SW 1271 (cell line): Measurements from ENCODE around the gene STK11.
"Not testable (repeated sequence)": the region's sequence is repeated elsewhere in the genome, so short reads cannot be mapped to it uniquely, and the experiment has no call there.

Source experiments
- DNase-seq, 2 experiments: peaks; one replicate each; lab custom pipeline; 2025; lab: John Stamatoyannopoulos, UW

STK11 gene

DNA sequence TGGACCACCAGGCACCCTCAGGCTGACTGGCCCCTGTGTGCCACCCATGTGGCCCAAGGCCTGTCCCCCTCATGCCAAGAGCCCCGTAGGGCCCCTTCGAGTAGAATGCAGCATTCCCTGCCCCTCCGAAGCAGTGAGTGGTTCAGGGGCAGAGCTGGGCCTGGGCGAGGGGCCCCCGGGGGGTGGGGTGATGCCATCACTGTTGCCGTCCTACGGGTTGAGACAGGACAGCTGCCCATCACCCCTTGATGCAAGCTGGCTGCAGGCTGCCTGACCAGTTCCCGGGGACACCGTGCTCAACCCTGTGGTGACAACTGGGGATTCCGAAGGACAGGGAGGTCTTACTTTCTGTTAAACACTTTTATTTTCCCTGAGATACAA lies 36.2 kb upstream of the STK11 start:
- DNase-seq: no peak

DNA sequence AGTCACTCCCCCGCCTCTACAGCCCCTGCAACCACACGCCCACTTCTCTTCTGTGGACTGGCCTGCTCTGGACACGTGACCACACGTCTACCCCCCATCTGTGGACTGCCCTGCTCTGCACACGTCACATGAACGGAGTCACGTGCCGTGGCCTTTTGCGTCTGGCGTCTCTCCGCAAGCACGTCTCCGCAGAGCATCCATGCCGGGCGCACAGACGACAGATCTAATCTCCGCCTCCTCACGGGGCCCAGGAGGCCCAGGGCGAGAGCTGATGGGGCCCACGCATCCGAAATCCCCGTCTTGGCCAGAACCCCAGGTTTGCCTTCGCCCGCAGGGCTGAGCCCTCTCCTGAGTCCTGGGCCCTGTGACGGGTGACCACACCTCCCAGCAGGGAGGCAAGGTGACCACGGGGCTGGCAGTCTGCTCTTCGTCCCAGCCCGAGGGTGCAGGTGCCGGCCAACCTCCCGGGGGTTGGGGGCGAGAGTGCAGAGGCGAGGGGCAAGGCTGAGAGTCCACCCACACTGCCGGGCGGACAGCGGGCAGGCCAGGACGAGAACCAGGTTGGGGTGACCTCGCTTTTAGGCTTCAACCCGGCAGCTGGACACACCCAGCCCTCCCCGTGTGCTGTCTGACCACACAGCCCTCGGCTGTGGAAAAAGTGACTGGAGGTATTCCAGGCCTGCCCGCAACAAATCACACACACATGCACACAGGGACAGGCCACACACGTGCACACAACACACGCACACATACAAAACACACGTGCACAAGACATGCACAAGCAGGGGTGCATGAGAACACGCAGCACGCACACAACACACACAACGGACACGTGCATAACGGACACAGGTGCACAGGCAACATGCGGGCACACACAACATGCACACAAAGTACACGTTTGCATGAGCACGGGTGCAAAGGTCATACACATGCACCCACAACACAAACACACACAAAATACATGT lies 35.4 kb upstream of the STK11 start:
- peak; percentile 39 to 54 for DNase-seq

DNA sequence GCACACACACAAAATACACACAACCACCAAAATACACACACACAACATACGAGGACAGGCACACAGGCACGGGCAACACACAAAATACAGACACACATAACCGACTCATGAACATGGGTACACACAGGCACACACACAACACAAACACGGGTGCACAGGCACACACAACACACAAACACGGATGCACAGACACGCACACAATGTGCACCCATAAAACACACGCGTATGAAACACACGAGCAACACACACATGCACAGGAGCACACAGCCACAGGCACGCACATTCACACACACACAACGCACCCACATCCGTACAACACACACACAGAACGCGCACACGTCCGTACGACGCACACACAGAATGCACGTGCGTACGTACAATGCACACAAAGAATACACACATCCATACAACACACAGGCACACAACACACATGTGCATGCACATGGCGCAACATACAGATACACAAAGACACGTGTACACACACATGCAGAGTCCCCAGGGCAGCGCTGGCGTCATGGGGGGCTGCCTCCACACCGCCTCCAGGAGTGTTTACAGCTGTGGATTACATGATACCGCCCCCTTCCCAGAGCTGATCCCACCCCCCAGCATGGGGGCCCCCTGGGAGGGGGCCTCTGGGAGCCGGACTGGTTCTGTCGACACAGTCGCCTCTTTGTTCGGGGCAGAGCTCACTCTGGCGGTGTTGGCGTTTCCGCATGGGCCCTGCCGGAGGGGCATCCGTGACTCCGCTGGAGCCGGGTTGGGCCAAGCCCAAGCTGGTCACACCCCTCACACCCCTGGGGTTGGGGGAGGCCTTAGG lies 34.4 kb upstream of the STK11 start:
- no peak for DNase-seq

DNA sequence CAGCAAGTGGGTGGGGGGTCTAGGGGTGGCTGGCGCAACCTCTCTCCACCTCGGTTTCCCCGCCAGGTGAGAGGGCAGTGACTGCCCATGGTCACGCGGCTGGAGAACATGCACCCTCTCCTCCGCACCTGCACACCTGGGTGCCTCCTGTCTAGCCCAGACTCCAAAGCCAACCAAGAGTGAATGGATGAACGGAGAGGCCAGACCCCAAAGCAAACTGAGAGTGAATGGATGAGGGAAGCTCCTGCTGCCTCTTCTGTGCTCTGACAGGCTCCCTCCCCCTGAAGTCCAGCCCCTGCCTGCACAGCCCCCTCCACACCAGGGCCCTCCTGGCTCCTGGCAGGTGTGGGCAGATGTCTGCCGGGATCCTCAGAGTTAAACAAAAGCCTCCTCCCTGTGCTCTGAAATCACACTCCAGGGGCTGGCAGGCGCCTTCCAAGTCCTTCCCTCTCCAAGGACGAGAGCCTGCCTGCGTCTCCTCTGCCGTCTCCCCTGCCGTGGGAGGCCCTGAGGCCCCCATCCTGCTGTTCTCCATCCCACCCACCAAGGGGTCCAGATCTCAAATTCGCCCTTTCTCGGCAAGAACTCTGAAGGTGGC lies 33.7 kb upstream of the STK11 start:
- no peak for DNase-seq

DNA sequence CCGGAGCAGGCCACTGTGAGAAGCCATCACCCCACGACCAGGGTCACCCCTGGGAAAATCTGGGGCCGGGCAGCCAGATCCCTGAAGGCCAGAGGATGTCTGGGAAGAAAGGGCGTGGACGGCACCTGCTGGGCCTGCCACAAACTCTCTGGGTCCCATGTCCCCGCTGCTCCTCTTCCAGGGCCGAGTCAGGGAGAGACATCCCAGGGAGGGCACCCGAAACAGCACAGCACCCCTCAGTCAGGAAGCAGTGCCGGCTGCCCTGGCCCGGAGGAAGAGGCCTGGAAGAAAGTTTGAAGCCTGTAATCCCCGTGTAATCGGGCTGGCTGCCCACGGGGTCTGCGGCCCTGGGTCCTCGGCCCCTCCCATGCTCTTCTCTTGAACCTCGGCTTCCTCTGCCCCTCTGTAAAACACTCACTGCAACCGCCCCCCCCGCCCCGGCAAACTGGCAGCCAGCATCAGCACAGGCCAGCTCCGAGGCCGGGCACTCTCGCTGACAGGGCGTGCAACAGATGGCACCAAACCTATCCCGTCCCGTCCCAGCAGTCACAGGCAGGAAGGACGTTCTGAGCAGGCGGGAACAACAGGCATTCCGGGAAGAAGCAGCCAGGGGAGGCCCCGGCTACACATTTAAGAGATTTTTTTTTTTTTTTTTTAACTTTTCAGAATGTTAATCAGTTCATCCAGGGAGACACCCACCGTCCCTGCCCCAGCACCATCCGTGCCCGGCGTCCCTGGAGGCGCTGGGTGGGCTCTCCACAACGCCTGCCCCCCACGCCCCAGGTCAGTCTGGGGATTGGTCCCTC lies 33.0 kb upstream of the STK11 start:
- DNase-seq: peak in 1 of 2 experiments; percentile 69

DNA sequence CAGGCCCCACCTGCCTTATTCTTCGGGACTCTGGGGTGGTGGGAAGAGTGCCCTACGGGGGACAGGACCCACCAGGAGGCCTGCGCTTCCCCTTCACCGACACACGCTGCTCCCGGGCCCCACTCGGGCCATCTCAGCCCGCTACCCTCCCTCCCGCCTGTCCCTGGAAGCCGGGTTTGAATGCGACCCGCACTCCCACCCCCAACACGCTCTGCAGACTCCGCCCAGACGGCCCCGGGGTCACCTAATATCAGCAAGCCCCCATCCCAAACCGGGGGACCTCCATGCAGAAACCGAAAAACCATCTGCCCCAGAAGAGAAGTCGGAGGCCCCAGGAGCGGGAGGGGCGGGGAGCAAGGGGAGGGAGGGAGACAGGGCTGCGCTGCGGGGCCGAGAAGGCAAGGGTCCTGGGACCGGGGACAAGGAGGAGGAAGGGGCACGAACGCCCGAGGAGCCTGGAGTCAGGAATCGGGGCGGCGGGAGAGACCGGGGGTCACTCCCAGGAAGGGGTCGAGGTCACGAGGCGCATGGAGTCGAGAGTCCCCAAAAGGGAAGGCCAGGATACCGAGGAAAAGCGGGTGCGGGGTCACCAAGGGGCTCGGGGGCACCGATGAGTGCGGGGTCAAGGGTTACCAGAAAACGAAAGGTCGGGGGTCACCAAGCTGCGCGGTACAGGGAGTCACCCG lies 32.3 kb upstream of the STK11 start:
- DNase-seq: no peak

DNA sequence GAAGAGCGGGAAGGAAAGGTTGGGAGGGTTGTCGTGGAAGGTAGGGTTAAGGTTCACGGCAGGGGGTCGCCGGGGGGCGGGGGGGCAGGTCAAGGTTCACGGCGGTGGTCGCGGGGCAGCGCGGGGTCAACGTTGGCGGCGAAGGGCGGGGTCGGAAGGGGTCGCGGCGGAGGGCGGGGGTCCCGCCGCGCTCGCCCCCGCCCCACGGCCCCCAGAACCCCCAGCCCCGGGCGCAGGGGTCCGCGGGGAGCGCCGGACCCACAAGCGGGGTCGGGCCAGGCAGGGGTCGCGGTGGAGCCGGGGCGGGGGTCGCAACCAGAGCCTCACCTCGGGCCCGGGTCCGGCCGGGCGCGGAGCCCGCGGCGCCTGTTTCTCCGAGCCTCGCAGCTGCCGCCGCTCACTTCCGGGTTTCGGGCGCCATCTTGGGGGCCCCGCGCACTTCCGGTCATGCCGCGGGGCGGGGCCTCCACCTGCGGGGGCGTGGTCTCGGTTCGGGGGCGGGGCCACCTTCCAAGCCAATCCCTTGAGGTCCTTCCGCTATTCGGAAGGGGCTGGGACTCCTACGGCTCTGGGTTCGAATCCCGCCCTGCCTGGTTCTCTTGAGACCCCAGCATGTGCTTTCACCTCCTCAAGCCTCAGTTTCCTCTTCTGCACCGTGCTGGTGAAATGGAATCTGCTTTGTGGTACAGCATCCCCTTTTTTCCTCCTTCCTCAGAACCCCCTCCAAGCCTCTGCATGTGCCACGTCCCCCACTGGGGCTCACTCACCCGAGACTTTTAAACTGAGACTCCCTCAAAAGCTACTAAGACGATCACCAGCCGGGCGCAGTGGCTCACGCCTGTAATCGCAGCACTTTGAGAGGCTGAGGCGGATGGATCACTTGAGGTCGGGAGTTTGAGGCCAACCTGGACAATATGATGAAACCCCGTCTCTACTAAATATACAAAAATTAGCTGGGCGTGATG lies 31.5 kb upstream of the STK11 start, which contains the start of gene SBNO2:
Gene SBNO2 (minus strand): TSS at position 424 of the 965 bp plus-strand sequence. CDS start 19,992 bp downstream, outside the sequence.
- peak; percentile 46 to 70 for DNase-seq

DNA sequence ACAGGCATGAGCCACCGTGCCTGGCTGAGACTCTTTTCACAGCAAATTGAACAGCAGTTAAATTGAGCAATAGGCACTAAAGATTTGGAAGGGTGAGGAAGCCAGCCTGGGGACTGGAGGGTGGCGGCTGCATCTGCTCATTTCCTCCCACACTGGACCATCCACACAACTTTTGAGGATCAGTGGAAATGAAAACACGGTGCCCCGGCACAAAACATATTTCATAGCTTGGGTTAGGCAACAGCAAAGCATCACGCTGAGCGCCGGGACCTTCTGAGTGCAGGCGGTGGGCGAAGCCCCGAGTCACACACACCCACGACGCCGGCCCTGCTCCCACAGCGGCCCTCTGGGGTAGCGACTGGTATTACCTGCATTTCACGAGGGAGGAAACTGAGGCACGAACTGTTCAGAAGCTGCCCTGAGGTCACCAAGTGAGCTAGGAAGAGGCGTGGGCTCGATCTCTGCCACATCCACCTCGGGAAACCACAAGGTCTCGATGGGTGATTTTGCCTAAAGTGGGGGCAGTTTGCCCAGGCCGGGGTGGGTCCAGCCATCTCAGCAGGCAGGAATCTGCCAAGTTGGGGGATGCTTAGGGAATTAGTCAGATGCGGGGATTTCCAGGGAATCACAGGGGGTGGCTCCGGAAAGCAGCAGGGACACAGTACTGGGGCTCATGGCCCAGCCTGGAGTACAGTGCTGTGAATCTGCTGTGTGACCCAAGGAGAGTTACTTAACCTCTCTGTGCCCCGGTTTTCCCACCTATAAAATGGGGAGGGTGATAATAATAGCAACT lies 28.1 kb upstream of the STK11 start:
- peak; percentile 84 to 93 for DNase-seq

DNA sequence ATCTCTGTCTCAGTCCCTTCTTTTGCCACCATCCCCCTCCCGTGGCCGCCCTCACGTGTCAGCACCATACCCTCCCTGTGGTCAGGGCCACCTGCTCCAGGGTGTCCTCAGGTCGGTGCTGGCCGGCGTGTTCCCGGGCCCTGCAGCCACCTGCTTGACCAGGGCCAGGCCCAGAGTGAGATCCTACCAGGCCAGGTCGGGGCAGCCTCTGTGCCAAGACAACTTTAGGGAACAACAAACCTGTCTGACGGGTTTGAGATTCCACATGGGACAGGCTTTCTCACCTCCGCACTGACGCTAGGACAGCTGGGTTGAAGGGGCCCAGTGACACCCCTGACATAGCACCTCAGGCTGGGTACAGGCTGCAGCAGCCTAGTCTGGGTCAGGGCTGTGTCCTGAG lies 24.0 kb upstream of the STK11 start:
- no peak for DNase-seq

DNA sequence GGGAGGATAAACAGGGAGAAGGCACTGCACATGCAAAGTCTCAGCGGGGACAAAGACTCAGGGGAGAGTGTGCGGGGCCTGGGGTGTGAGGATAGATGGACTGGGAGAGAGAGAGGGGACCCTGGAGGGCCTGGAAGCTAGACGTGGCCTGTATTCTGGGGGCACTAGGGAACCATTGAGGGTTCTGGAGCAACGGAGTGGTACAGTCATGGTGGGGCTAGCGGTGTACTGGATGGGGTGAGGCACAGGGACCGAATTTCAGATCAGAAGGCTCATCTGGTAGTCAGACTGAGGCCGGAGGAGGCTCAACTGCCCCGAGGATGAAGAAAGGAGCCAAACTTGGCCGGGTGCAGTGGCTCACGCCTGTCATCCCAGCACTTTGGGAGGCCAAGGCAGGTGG lies 23.5 kb upstream of the STK11 start:
- no peak for DNase-seq

DNA sequence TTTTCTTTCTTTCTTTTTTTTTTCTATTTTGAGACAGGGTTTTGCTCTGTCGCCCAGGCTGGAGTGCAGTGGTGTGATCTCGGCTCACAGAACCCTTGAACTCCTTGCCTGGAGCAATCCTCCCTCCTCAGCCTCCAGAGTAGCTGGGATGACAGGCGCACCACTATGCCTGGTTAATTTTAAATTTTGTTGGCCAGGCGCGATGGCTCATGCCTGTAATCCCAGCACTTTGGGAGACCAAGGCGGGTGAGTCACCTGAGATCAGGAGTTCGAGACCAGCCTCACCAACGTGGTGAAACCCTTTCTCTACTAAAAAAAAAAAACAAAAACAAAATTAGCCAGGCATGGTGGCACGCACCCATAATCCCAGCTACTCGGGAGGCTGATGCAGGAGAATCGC lies 22.9 kb upstream of the STK11 start:
- no peak for DNase-seq

DNA sequence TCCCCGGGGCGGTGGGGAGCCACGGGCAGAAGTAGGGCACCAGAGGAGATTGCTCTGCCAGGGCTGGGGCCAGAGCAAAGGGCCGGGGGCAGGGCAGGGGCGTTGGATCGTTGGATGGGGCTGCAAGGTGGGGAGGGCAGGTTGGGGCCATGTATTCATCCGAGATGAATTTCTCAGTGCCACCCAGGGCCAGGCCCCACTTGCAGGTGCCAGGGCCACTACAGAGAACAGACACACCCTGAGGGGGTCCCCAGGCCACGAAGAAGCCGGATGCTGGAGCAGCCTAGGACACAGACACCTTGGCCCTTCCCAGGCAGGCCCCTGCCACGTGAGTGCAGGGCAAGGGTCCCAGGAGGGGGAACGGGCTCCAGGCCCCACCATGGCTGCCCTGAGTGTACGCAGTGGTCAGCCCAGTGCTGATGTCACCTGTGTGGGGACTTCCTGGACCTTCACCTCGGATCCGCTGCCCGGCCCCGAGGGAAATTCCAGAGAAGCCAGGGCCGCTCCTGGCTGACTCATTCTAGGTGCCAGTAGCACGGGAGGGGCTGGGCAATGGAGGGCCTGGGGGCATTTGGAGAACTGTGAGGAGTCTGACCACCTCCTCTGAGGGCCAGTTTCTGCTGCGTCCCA lies 21.9 kb upstream of the STK11 start:
- DNase-seq: peak; percentile 57 to 74

DNA sequence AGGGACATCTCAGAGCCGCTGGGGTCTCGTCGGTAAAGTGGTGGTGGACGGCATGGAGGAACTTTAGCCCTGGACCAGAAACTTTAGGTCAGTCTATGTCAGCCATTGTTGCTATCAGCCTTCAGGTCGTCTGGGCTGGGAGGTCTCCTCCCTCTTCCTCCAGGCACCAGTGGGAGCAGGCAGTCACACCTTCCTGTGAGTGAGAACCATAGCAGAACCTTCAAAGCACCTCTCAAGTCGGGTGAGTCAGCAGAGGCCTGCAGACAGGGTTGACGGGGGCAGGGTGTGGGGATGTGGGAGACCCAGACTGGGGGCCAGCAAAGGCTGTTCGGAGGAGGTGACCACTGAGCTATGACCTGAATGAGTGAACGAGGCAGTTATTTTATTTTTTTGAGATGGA lies 16.2 kb upstream of the STK11 start:
- DNase-seq: peak in 1 of 2 experiments; percentile 25

DNA sequence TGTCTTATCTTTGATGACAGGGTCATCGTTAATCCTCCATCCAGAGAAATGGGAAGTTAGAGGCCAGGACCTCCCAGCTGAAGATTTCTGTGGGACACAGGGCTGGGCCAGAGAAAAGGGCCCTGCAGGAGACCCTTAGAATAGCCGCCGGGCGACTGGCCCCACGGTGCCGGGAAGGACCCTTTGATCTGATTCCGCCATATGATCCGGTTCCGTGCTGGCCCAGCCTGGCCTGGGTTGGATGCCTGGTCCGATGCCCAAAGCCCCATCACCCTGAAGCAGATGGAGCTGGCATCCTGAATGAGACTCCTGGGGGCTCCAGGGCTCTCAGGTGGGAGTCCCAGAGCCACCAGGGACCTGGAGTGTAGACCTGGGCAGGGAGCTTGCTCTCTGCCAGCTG lies 6.0 kb upstream of the STK11 start:
- DNase-seq: no peak

DNA sequence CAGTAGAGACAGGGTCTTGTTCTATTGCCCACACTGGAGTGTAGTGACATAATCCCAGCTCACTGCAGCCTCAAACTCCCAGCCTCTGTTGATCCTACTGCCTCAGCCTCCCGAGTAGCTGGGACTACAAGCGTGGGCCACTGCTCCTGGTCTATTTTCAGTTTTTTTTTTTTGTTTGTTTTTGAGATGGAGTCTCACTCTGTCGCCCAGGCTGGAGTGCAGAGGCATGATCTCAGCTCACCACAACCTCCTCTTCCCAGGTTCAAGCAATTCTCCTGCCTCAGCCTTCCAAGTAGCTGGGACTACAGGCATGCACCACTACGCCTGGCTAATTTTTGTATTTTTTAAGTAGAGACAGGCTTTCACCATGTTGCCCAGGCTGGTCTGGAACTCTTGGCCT lies 5.0 kb upstream of the STK11 start:
- not testable (repeated sequence) for DNase-seq

DNA sequence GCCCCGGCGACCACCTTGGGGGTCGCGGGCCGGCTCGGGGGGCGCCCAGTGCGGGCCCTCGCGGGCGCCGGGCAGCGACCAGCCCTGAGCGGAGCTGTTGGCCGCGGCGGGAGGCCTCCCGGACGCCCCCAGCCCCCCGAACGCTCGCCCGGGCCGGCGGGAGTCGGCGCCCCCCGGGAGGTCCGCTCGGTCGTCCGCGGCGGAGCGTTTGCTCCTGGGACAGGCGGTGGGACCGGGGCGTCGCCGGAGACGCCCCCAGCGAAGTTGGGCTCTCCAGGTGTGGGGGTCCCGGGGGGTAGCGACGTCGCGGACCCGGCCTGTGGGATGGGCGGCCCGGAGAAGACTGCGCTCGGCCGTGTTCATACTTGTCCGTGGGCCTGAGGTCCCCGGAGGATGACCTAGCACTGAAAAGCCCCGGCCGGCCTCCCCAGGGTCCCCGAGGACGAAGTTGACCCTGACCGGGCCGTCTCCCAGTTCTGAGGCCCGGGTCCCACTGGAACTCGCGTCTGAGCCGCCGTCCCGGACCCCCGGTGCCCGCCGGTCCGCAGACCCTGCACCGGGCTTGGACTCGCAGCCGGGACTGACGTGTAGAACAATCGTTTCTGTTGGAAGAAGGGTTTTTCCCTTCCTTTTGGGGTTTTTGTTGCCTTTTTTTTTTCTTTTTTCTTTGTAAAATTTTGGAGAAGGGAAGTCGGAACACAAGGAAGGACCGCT lies 729 bp downstream of the STK11 start:
- DNase-seq: no peak

DNA sequence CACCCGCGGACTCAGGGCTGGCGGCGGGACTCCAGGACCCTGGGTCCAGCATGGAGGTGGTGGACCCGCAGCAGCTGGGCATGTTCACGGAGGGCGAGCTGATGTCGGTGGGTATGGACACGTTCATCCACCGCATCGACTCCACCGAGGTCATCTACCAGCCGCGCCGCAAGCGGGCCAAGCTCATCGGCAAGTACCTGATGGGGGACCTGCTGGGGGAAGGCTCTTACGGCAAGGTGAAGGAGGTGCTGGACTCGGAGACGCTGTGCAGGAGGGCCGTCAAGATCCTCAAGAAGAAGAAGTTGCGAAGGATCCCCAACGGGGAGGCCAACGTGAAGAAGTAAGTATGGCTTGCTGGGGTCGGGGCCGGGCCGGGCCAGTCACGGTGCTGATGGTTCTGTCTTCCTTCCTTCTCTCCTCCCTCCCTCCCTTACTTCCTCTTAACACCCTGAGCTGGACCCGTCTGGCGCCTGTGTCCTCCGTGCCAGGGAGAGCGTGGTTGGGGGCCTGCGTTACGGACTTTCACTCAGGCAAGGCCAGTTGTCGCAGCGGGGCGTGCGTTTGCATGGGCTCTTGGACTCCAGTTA lies 1.4 kb downstream of the STK11 start:
- DNase-seq: peak in 1 of 2 experiments; percentile 47
